Right cardiac atrium (tissue), 5 donors: ENCODE measurements around the gene CRACR2A. TPM values are rescaled to one million over a fixed set of nuclear protein-coding genes. Genes with fewer than 3 reads are reported as not detected.
A peak's percentile ranks its signal among the peaks of the same experiment; 100 is the strongest.

Source experiments
- ATAC-seq, 2 donors: fragments of 200-7000 bp; cut with Tn5 transposase; one replicate each; pipeline versions ENCODE4 v1.8.0 to v1.9.1; 2020; ENCODE audit warnings: moderate library complexity in 2 of 2, mild to moderate bottlenecking in 1 of 2
- DNase-seq, 3 donors: peaks; one replicate each; pipeline ENCODE4 v3.0.0-alpha.2; 2020
- H3K27ac ChIP-seq: one replicate; pipeline ENCODE4 v1.5.1; 2013; ENCODE audit warnings: mild to moderate bottlenecking, low read length, control low read depth, moderate library complexity
- H3K27me3 ChIP-seq: one replicate; pipeline ENCODE4 v1.6.1; 2013; ENCODE audit not compliant: control insufficient read depth, insufficient read depth
- H3K4me1 ChIP-seq: one replicate; pipeline ENCODE4 v1.6.1; 2013; ENCODE audit warnings: low read length; ENCODE audit not compliant: control insufficient read depth, insufficient read depth
- H3K4me3 ChIP-seq: one replicate; pipeline ENCODE4 v1.5.1; 2013; ENCODE audit warnings: low read length, control low read depth
- H3K9me3 ChIP-seq: one replicate; pipeline ENCODE4 v1.6.1; 2013; ENCODE audit warnings: low read length; ENCODE audit not compliant: control insufficient read depth
- WGBS: extraction: QIAGEN DNeasy Blood & Tissue Kit; methylation state at CpG from one replicate; pipeline ENCODE4 v1.1.7; 2013; 5-methylcytosine and 5-hydroxymethylcytosine counted together
- intact Hi-C, 4 donors: fragments of 100-400 bp; cut with DNase I; formaldehyde crosslinking; loops; one replicate each; pipeline versions ENCODE4 v1.11.0 to v1.14.0; 2022 to 2023
- polyA plus RNA-seq: library from polyadenylated mRNA; stranded (reverse); fragments of 200-250 nt; gene quantifications from one replicate; pipeline ENCODE4 v1.2.3, GENCODE V29; 2013
- total RNA-seq, 4 donors: library from RNA; stranded (reverse); fragmentation: NEBNext Ultra II Directional; extraction: Animal tissue kit (Norgen Biotek cat#: 25700); gene quantifications; one replicate each; pipeline ENCODE4 v1.2.1, GENCODE V29; 2021
- donor health status: healthy with polysubstance abuse.
- donor health status: DM: no; HTN: yes; CAD: no.
- donor health status: DM: no; HTN: no; CAD: no.
- donor health status: DM: no; HTN: yes; CAD: no; lungs with severe emphysema.
- donor health status: DM: yes; HTN: yes; CAD: no.

The CRACR2A gene
- total and polyA plus RNA-seq, 5 donors, result 5.7 to 15.5 (median 9.3) TPM

GRCh38 chr12:3681595-3682061 is 71.3 kb downstream of the CRACR2A start:
- ATAC-seq (no peak), DNase-seq (no peak)
- Histone ChIP-seq H3K4me1 (peaks cover 2% of the 10 kb centered on the region), H3K27ac (no peak overlapping the region), H3K4me3 (no peak overlapping the region), H3K27me3 (no peaks in the 10 kb centered on the region), H3K9me3 (no peaks in the 10 kb centered on the region)
- intact Hi-C loops, result loop anchor here in 1 of 4 donors (10.0 kb wide), 1 partner anchor 73 kb away; the partner anchor contains the start of gene CRACR2A
- WGBS, result 68% methylated on average over 6 of the region's 6 CpGs

GRCh38 chr12:3680919-3681594 is 71.9 kb downstream of the CRACR2A start:
- no peak overlapping the region for H3K4me3 ChIP-seq
- peaks cover 2% of the 10 kb centered on the region for H3K4me1 ChIP-seq
- no peaks in the 10 kb centered on the region for H3K9me3 ChIP-seq
- no peaks in the 10 kb centered on the region for H3K27me3 ChIP-seq
- WGBS, result 70% methylated on average over 8 of the region's 8 CpGs
- peak; percentile 73 to 91 (median 88) for DNase-seq
- ATAC-seq, result peak; percentile 50 to 60
- no peak overlapping the region for H3K27ac ChIP-seq
- intact Hi-C loops, result loop anchor here in 1 of 4 donors (10.0 kb wide), 1 partner anchor 74 kb away; the partner anchor contains the start of gene CRACR2A

- WGBS, result 97% methylated on average over 3 of the region's 3 CpGs
- ATAC-seq (no peak), DNase-seq (no peak)
- H3K4me3 ChIP-seq, result no peak overlapping the region
- H3K9me3 ChIP-seq, result no peaks in the 10 kb centered on the region
- H3K4me1 ChIP-seq, result peaks cover 2% of the 10 kb centered on the region
- H3K27ac ChIP-seq, result no peak overlapping the region
- intact Hi-C loops, result loop anchor here in 1 of 4 donors (10.0 kb wide), 1 partner anchor 75 kb away; the partner anchor contains the start of gene CRACR2A
- no peaks in the 10 kb centered on the region for H3K27me3 ChIP-seq
These were observed 73.1 kb downstream of the CRACR2A start for GRCh38 chr12:3679831-3680230.

- ATAC-seq (no peak), DNase-seq (no peak)
- 94% methylated on average over 5 of the region's 5 CpGs for WGBS
- Histone ChIP-seq H3K9me3 (no peaks in the 10 kb centered on the region), H3K27me3 (no peaks in the 10 kb centered on the region), H3K4me1 (peaks cover 2% of the 10 kb centered on the region), H3K4me3 (no peak overlapping the region), H3K27ac (no peak overlapping the region)
- intact Hi-C loops, result no loop called here
These were observed 75.3 kb downstream of the CRACR2A start for GRCh38 chr12:3677609-3678008.

GRCh38 chr12:3673981-3674708 is 78.8 kb downstream of the CRACR2A start:
- no peaks in the 10 kb centered on the region for H3K27me3 ChIP-seq
- no peaks in the 10 kb centered on the region for H3K9me3 ChIP-seq
- H3K4me1 ChIP-seq, result peaks cover 2% of the 10 kb centered on the region
- DNase-seq (no peak), ATAC-seq (no peak)
- intact Hi-C loops, result no loop called here
- 61% methylated on average over 9 of the region's 9 CpGs for WGBS
- H3K4me3 ChIP-seq, result no peak overlapping the region
- no peak overlapping the region for H3K27ac ChIP-seq

- Histone ChIP-seq H3K27me3 (no peaks in the 10 kb centered on the region), H3K9me3 (no peaks in the 10 kb centered on the region), H3K4me3 (no peak overlapping the region), H3K4me1 (peaks cover 2% of the 10 kb centered on the region), H3K27ac (no peak overlapping the region)
- intact Hi-C loops, result no loop called here
- no peak for ATAC-seq
- 63% methylated on average over 2 of the region's 2 CpGs for WGBS
- DNase-seq, result no peak
These were observed 80.8 kb downstream of the CRACR2A start for GRCh38 chr12:3672113-3672509.

GRCh38 chr12:3671330-3672112 is 81.4 kb downstream of the CRACR2A start:
- intact Hi-C loops, result no loop called here
- Histone ChIP-seq H3K27me3 (no peaks in the 10 kb centered on the region), H3K4me3 (no peak overlapping the region), H3K9me3 (no peaks in the 10 kb centered on the region), H3K4me1 (peaks cover 2% of the 10 kb centered on the region), H3K27ac (no peak overlapping the region)
- no peak for DNase-seq
- WGBS, result 88% methylated on average over 4 of the region's 4 CpGs
- no peak for ATAC-seq

GRCh38 chr12:3670083-3670620 is 82.8 kb downstream of the CRACR2A start:
- DNase-seq (no peak), ATAC-seq (no peak)
- H3K4me1 ChIP-seq, result peaks cover 2% of the 10 kb centered on the region

GRCh38 chr12:3669594-3669993 is 83.3 kb downstream of the CRACR2A start:
- no peak overlapping the region for H3K27ac ChIP-seq
- 65% methylated on average over 4 of the region's 4 CpGs for WGBS
- no peaks in the 10 kb centered on the region for H3K9me3 ChIP-seq
- ATAC-seq (no peak), DNase-seq (no peak)
- intact Hi-C loops, result no loop called here
- peaks cover 2% of the 10 kb centered on the region for H3K4me1 ChIP-seq
- no peaks in the 10 kb centered on the region for H3K27me3 ChIP-seq
- no peak overlapping the region for H3K4me3 ChIP-seq

More at GRCh38 chr12:3670083-3670620, 82.8 kb downstream of the CRACR2A start:
- Histone ChIP-seq H3K27me3 (no peaks in the 10 kb centered on the region), H3K9me3 (no peaks in the 10 kb centered on the region), H3K27ac (no peak overlapping the region), H3K4me3 (no peak overlapping the region)
- intact Hi-C loops, result no loop called here
- 90% methylated on average over 5 of the region's 5 CpGs for WGBS

- intact Hi-C loops, result no loop called here
- H3K4me1 ChIP-seq, result peaks cover 2% of the 10 kb centered on the region
- DNase-seq (no peak), ATAC-seq (peak in 1 of 2 donors; percentile 25)
- H3K9me3 ChIP-seq, result no peaks in the 10 kb centered on the region
- H3K27me3 ChIP-seq, result no peaks in the 10 kb centered on the region
- no peak overlapping the region for H3K27ac ChIP-seq
- no peak overlapping the region for H3K4me3 ChIP-seq
- 83% methylated on average over 5 of the region's 5 CpGs for WGBS
These were observed 84.3 kb downstream of the CRACR2A start for GRCh38 chr12:3668479-3669165.
